Measurements from ENCODE around the gene APBA3. TPM values are rescaled to one million over a fixed set of nuclear protein-coding genes. Genes with fewer than 3 reads are reported as not detected.

APBA3 gene
- total and polyA plus RNA-seq, 3 donors from 2014 or later = 12.0 to 48.3 (median 34.4) TPM

DNA sequence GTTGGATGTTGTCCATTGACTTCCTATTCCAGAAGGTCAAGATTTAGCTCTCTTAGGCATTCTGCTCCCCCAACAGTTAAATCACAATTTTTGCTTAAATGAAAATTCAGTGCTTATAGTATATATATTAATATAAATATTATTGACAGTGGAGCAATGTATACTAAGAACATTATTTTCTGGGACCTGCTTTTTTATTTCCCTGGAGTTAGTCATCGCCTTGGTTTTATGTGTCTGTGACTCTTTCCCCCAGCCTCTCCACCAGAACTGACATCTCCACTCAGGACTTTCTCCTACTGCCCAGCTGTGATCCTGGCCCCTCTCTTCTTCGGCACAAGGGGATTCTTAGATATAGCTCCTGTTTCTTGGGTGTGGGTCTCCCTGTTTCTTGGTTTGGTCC lies 34.9 kb upstream of the APBA3 start:
- Histone ChIP-seq H3K9me3 (no peaks in the 10 kb centered on the region), H3K36me3 (ENCODE audit: low read depth, missing control alignments) (no peaks in the 10 kb centered on the region), H3K4me1 (no peaks in the 10 kb centered on the region), H3K27ac (no peak overlapping the region), H3K4me3 (no peak overlapping the region), H3K27me3 (no peaks in the 10 kb centered on the region)
- 95 to 96% methylated on average over 2 of the region's 2 CpGs for WGBS, 2 donors
- no peak for TF ChIP-seq POLR2A (IDR thresholded peaks at IDR 0.05)
- TF ChIP-seq, protein P1, sequence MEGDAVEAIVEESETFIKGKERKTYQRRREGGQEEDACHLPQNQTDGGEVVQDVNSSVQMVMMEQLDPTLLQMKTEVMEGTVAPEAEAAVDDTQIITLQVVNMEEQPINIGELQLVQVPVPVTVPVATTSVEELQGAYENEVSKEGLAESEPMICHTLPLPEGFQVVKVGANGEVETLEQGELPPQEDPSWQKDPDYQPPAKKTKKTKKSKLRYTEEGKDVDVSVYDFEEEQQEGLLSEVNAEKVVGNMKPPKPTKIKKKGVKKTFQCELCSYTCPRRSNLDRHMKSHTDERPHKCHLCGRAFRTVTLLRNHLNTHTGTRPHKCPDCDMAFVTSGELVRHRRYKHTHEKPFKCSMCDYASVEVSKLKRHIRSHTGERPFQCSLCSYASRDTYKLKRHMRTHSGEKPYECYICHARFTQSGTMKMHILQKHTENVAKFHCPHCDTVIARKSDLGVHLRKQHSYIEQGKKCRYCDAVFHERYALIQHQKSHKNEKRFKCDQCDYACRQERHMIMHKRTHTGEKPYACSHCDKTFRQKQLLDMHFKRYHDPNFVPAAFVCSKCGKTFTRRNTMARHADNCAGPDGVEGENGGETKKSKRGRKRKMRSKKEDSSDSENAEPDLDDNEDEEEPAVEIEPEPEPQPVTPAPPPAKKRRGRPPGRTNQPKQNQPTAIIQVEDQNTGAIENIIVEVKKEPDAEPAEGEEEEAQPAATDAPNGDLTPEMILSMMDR (IDR thresholded peaks at IDR 0.05) = no peak
- DNase-seq = no peak
- intact Hi-C loops (cut with DNase I; ENCODE audit: low total_unique reads) = no loop called here

DNA sequence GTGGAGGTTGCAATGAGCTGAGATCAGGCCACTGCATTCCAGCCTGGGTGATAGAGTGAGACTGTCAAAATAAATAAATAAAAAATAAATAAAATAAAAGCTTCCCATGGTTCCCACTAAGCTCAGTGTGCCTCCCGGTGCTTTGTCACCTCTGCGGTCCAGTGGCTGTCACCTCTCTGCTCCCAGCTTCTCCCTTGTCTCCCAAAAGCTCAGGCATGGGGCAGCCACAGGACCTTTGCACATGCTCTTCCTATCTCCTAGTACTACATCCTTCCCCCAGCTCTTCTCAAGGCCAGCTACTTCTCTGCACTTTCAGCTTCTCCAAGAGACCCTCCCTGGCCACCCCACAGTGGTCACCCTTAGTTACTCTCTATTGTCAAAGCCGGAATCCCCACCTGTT lies 32.3 kb upstream of the APBA3 start:
- H3K27me3 ChIP-seq = no peaks in the 10 kb centered on the region
- H3K27ac ChIP-seq = no peak overlapping the region
- H3K36me3 ChIP-seq (ENCODE audit: low read depth, missing control alignments) = no peaks in the 10 kb centered on the region
- no peak for DNase-seq
- no peaks in the 10 kb centered on the region for H3K9me3 ChIP-seq
- no peak overlapping the region for H3K4me3 ChIP-seq
- TF ChIP-seq, protein P1 (IDR thresholded peaks at IDR 0.05) = no peak
- no peak for TF ChIP-seq POLR2A (IDR thresholded peaks at IDR 0.05)
- no peaks in the 10 kb centered on the region for H3K4me1 ChIP-seq
- 95% methylated on average over 3 of the region's 3 CpGs for WGBS, 2 donors
- intact Hi-C loops (cut with DNase I; ENCODE audit: low total_unique reads) = no loop called here

DNA sequence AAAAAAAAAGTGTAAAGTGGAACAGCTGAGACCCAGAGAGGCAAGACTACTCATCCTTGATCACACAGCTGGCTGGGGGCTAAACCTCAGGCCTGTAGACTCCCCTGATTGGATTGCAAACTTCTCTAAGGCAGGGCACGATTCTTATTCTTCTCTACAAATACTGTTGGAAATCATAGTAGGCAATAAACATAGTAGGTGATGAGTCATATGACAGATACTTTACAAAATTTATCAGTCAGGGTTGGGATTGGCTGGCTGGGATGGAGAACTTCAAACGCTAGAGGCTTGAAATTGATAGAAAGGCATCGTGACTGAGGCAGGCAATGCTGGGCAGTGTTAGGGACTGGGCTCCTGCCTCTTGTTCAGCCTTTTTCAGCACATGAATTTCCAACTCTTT lies 30.6 kb upstream of the APBA3 start:
- WGBS, 2 donors = 77 to 78% methylated on average over 3 of the region's 3 CpGs
- H3K4me3 ChIP-seq = no peak overlapping the region
- TF ChIP-seq, protein P1 (IDR thresholded peaks at IDR 0.05) = no peak
- no peak for TF ChIP-seq POLR2A (IDR thresholded peaks at IDR 0.05)
- no peaks in the 10 kb centered on the region for H3K4me1 ChIP-seq
- no peak for DNase-seq
- no peak overlapping the region for H3K27ac ChIP-seq
- intact Hi-C loops (cut with DNase I; ENCODE audit: low total_unique reads) = no loop called here
- H3K27me3 ChIP-seq = no peaks in the 10 kb centered on the region
- H3K36me3 ChIP-seq (ENCODE audit: low read depth, missing control alignments) = no peaks in the 10 kb centered on the region
- H3K9me3 ChIP-seq = no peaks in the 10 kb centered on the region

DNA sequence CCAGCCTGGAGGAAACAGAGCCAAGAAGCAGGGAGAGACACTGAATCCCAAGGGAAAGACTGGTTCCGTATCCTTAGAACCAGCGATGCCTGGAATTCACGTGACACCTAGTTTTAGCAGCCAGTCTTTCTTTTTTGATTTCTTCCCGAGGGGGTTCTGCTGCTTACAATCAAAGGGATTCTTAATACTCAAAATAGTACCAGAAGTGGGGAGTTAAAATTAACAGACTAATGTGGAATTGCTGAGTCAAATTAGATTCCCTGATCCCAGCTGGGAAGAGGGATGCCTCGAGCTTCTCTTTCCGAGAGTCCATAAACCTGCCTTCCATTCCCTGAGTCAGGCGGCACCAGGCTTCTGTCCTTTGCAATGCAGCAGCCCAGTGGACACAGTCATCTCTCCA lies 29.4 kb upstream of the APBA3 start:
- 82% methylated on average over 7 of the region's 7 CpGs for WGBS, 2 donors
- H3K36me3 ChIP-seq (ENCODE audit: low read depth, missing control alignments) = no peaks in the 10 kb centered on the region
- TF ChIP-seq POLR2A (IDR thresholded peaks at IDR 0.05) = no peak
- TF ChIP-seq, protein P1 (IDR thresholded peaks at IDR 0.05) = no peak

DNA sequence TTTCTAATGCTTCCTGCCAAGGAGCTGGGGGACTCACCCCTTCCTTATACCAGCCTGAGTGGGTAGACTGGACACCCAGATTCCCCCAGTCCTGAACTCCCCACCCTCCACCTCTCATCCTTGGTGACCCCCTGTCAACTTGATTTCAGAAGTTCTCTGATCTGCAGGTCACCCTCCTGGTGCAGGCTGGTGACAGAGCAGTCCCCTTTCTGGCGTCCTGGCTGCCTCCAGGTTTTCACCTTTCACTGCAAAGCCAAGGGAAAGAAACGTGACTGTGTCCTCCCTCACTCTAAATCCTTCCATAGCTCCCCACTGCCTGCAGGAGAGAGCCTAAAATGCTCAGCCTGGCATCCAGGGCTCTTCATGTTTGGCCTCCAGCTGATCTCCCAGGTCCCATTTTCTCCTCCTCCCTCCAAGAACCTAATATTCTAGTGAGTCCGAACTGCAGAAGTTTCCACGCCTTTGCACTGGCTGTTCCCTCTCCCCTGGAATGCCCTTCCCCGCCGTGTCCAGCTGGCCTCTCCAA lies 28.8 kb upstream of the APBA3 start:
- no peaks in the 10 kb centered on the region for H3K36me3 ChIP-seq (ENCODE audit: low read depth, missing control alignments)
- H3K4me1 ChIP-seq = no peaks in the 10 kb centered on the region
- TF ChIP-seq, protein P1 (IDR thresholded peaks at IDR 0.05) = no peak
- no peak for TF ChIP-seq POLR2A (IDR thresholded peaks at IDR 0.05)
- intact Hi-C loops (cut with DNase I; ENCODE audit: low total_unique reads) = no loop called here
- DNase-seq = no peak
- H3K27ac ChIP-seq = no peak overlapping the region
- 63 to 69% methylated on average over 6 of the region's 6 CpGs for WGBS, 2 donors
- H3K4me3 ChIP-seq = no peak overlapping the region
- no peaks in the 10 kb centered on the region for H3K9me3 ChIP-seq
- H3K27me3 ChIP-seq = no peaks in the 10 kb centered on the region

More for the DNA sequence above, 29.4 kb upstream of the APBA3 start:
- intact Hi-C loops (cut with DNase I; ENCODE audit: low total_unique reads) = no loop called here
- no peaks in the 10 kb centered on the region for H3K9me3 ChIP-seq
- H3K27me3 ChIP-seq = no peaks in the 10 kb centered on the region
- H3K4me3 ChIP-seq = no peak overlapping the region
- no peak overlapping the region for H3K27ac ChIP-seq
- DNase-seq = no peak
- no peaks in the 10 kb centered on the region for H3K4me1 ChIP-seq

Data from testis (tissue), 3 donors.